GM19238 (cell line): Measurements from ENCODE around the gene AXL.
"Not testable (repeated sequence)": the region's sequence is repeated elsewhere in the genome, so short reads cannot be mapped to it uniquely, and the experiment has no call there.

ENCODE experiments used
- DNase-seq: peaks from one replicate; pipeline ENCODE4 v3.0.0; 2011; ENCODE audit warnings: low spot score; ENCODE audit not compliant: insufficient read length

The AXL gene

DNA sequence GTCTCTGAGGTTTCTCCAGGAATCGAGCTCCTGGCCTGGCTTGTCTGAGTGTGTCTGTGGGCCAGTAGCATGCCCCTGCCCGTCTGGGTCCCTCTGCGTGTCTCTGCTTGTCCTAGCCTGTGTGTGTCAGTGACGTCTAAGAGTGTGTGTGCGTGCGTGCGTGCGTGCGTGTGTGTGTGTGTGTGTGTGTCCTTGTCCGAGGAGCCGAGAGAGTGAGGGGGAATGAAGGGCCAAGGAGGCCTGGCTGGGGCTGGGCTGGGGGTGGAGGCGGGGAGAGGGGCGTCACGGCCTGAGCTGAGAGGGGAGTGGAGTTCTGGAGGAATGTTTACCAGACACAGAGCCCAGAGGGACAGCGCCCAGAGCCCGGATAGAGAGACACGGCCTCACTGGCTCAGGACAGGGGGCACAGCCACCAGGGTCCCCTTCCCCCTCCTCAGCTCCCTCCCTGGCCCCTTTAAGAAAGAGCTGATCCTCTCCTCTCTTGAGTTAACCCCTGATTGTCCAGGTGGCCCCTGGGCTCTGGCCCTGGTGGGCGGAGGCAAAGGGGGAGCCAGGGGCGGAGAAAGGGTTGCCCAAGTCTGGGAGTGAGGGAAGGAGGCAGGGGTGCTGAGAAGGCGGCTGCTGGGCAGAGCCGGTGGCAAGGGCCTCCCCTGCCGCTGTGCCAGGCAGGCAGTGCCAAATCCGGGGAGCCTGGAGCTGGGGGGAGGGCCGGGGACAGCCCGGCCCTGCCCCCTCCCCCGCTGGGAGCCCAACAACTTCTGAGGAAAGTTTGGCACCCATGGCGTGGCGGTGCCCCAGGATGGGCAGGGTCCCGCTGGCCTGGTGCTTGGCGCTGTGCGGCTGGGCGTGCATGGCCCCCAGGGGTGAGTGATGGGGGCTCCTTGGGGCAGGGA, at the start of gene AXL:
Gene AXL, plus strand, starts transcription at position 609 of the 893 bp plus-strand sequence. Its CDS starts 170 bp downstream, at position 779.
- no peak for DNase-seq

DNA sequence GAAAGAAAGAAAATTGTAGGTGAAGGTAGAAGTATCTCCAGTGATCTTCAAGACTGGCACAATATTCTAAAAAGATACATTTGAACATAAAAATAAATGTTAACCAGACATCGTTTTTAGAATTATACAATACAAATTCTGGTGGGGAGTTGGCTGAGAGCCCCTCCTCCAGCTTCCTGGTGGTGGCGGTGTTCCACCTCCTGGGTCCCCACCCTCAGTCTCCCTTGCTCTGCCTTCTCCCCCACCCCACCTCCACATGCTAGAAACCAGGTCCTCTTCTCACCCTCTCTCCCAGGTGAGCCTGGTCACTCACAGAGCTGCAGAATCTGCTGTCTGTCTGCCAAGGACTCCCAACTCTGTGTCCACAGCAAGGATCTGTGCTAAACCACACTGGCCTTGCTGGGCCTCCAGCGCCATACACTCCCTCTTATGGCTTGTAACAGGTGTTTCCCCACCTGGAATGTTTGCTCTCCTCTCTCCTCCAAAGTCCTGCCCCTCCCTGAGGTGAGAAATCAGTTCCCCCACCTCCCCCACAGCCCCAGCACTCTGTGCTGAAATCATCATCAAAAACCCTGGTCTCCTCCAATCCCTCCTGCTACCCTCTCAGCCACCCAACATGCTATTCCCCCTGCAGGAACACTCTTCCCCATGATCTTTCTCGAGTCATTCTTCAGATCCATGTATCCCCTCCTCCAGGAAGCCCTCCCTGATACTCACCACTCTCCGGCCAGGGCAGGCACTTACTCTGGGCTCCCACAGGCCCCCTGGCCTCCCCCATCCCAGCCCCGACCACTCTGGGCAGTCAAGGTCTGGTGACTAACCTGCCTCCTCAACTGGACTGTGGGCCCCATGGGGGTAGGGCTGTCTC, 46.5 kb upstream of the AXL start:
- DNase-seq = no peak

DNA sequence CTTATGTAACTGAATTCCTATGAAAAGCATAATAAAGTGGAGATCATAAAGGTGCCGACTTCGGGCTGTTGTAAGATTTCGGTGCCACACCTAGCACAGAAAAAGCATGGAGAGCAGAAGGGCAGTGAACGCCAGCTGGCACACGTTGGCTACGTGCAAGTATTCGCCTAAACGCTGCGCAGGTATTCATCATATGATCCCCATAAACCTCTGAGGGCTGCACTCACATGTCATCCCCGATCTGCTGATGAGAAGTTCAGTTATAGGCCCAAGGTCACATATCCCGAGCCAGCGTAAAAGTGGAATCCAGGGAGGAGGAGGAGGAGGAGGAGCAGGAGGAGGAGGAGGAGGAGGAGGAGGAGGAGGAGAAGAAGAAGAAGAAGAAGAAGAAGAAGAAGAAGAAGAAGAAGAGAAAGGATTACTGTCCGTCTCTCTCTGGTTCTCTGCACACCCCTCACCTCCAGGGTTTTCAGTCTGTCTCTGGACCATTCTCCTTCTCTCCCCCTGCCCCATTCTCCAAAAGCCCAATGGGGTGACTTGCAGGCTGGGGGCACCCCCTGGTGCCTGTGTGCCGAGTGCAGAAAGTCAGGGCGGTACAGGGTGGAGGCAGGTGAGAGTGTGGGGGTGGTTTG, 44.6 kb upstream of the AXL start:
- no peak for DNase-seq

DNA sequence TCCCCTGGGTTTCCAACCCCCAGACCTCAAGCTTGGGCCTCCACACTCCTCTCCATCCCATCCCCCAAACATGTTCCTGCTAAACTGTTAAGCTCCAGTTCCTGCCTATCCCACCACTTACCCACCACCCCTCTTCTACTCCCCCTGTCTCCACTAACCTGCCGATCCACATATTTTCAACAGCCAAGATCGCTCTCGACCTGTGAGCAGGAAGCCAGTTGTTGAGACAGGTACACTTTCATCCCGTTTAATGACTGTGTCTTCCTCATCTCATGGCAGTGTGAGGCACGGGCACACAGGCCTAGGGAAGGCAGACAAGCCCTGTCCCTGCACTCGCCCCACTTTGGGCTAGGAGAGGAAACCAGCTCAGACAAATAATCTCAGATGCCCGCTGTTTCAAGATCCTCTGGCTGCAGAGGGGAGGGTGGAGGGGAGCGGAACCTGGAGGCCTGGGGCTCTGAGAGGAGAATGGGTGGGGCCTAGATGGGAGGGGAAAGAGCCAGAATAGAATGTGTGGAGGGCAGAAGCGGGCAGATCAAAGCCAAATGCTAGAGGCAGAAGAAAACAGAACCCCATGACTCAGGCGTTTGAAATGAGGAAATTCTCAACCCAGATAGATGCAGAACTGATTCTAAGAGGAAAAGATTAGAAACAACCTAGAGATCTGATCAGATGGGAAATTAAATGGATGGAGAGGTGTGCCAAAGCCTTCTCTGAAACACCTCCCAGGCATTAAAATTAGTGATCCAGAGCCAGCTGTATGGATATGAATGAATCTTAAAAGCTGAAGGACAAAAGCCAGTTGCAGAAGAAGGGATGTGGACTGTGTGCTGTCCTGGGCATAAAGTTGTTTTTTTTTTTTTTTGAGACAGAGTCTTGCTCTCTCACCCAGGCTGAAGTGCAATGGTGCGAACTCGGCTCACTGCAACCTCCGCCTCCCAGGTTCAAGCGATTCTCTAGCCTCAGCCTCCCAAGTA, 42.9 kb upstream of the AXL start:
- DNase-seq = no peak

DNA sequence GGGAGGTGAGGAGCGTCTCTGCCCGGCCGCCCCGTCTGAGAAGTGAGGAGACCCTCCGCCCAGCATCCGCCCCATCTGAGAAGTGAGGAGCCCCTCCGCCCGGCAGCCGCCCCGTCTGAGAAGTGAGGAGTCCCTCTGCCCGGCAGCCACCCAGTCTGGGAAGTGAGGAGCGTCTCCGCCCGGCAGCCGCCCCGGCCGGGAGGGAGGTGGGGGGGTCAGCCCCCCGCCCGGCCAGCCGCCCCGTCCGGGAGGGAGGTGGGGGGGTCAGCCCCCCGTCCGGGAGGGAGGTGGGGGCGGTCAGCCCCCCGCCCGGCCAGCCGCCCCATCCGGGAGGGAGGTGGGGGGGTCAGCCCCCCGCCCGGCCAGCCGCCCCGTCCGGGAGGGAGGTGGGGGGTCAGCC, 38.9 kb upstream of the AXL start:
- DNase-seq = not testable (repeated sequence)

DNA sequence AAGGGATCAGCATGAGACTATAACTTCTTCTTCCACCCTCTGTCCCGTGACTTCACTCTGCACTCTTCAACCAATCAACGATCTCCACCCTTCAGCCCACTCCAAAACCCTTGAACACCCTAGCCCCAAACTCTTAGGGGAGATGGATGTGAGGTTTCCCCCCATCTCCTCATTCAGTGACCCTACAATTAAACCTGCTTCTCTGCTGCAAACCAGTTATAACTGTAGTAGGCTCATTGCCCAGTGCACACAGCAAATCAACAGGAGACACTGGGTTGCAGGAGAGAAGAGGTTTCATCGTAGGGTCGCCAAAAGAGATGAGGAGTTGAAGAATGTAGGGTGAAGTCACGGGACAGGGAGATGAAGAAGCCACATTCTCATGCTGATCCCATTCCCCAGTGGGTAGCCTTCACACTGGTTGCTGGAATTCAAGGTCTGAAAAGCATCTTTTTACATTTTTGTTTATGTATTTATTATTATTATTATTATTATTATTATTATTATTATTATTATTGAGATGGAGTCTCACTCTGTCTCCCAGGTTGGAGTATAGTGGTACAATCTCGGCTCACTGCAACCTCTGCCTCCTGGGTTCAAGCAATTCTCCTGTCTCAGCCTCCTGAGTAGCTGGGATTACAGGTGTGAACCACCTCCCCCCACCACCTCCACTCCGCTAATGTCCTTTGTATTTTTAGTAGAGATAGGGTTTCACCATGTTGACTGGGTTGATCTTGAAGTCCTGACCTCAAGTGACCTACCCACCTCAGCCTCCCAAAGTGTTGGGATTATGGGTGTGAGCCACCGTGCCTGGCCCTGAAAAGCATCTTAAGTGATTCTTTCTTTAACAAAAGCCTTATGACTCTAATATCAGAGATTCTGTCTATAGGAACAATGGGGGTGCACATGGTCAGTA, 31.8 kb upstream of the AXL start:
- no peak for DNase-seq

DNA sequence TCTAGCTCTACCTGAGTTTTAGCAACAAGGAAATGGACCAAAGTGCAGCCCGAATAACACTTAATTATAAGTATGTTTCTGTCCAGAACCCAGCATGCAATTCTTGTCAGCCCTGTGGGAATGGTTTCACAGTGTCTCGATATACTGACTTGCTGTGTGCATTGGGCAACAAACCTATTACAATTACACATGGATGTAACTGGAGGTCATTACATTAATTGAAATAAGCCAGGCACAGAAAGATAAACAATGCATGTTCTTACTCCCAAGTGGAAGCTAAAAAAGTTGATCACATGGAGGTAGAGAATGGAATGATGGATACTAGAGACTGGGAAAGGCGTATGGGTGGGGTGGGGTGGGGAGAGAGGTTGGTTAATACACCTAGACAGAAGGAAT, 31.1 kb upstream of the AXL start:
- no peak for DNase-seq

DNA sequence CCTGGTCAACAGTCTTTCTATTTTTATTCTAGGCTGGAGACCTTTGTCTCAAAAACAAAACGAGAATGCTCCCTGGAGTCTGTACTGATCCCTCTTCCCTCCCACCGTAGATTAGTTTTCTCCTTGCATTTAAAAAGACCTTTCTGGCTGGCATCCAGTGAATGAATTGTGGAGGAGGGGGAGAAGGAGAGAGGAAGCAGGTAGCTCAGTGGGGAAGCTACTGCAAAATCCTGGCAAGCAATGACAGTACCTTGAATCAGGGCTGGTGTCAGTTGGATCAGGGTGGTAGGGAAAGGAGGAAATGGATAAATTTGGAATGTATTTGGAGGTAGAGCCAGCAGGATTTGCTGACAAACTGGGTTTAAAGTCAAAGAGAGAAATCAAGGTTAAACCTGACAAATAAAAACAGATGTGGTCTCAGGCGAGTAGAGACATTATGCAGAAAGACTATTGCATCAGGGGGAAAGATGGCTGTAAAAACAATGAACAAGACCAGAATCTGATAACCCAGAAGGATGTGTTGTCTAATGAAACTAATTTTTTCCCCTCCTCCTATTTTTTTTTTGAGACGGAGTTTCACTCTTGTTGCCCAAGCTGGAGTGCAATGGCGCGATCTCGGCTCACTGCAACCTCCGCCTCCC, 29.5 kb upstream of the AXL start:
- DNase-seq = no peak

DNA sequence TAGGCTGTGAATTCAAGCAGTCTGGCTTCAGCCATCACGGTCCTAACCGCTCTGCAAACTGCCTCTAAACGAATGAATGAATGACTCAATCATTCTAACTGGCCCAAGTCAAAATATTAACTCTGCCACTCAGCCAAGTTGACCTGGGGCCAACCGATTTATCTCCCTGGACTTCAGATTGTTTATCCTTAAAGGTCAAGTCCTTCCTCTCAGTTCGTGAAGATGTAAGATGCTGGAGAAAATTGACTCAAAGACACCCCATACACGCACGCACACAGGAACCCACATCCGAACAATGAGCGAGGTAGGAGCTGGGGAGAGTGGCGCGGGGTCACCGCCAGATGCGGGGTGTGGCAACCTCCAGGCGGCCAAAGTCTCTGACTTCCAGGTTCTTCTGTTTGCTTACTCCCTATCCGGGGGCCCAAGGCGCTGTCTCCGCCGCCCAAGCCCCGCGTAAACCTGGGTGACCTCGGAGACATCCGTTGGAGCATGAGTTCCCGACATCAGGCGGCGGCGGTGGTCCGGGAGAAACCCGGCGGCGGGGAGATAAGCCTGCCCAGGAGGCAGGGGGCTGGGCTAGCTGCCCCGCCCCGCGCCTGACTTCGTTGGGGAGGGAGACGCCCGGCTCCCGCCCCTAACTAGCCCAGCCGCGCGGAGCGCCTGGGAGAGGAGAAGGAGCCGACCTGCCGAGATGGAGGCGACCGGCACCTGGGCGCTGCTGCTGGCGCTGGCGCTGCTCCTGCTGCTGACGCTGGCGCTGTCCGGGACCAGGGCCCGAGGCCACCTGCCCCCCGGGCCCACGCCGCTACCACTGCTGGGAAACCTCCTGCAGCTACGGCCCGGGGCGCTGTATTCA, 26.2 kb upstream of the AXL start, which contains the start of gene CYP2S1:
Gene CYP2S1, plus strand, starts transcription at position 646 of the 856 bp plus-strand sequence. Its CDS starts 46 bp downstream, at position 692.
- no peak for DNase-seq

DNA sequence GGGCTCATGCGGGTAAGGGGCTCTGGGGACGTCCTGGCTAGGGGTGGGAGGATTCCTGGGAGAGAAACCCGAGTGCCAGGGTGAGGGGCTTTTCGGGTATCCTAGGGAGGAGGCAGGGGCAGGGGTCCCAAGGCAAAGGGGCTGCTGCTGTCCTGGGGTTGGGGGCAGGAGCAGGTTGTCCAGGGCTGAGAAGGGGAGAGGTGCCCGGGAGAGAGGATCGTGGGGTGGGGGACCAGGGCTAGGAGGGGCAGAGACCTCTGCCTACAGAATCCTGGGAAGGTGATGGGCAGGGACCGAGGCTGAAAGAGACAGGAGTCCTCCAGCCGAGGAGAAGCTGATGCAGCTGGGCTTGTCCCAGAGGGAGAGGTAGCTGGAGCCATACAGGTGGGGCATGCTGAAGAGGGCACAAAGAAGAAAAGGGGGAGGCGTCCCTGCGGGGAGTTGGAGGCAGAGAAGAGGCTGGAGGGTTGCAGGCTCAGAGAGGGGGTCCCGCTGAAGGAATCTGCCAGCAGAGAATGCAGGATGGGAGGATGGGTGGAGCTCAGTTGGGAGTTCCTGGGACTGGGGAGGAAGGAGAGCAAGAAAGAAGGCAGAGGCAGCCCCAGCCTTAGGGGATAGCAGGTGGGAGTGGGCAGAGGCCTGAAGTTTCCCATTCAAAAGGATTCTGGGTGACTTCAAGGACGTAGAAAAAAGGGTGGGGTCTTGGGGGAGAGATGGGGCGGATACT, 25.4 kb upstream of the AXL start:
- no peak for DNase-seq

DNA sequence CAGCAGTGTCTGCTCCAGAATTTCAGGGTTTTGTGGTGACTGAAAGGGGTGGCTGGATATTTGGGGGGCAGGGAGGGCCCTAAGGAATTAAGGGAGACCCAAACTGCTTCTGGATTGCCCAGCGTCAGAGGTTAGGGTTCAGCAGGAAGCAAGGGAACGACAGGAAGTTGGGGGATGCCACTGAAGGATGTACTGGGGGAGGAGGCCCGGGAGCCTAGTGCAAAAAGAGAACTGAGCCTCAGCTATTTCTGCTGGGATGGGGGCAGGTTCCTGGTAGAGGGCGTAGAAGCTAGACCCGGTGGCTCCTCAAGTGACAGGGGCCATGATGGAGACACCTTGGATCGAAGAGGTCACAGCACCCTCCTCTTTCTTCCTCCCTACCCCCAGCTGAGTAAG, 24.9 kb upstream of the AXL start:
- DNase-seq = no peak

DNA sequence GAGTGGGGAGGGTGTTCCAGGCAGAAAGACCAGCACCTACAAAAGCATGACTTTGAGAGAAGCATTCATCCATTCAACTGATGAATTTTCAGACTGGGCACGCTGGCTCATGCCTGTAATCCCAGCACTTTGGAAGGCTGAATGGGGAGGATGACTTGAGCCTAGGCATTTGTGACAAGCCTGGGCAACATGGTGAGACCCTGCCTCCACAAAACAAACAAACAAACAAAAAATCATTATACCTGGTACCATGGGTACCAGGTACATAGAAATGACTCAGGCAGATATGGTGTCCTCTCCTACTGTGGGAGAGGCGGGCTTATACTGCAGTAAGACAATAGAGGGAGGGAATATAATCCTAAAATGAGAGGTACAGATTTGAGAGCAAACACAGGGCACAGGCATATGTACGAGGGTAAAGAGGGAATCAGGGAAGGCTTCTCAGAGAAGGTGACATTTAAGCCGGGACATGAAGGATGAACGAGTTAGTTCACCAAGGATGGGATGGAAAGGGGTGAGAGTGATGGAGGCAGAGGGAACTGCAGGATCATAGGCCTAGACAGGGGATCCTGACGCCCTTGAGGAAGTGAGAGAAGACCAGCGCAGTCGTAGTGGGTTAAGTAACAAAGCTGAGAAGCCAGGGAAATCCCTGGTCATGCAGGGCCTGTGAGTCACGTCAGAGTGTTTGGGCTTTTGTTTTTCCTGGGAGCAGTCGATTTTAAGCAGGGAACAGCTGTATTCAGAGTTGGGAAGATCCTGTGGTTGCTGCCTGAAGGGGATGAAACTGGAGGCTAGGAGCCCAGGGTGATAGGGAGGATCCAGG, 23.1 kb upstream of the AXL start:
- DNase-seq = no peak

DNA sequence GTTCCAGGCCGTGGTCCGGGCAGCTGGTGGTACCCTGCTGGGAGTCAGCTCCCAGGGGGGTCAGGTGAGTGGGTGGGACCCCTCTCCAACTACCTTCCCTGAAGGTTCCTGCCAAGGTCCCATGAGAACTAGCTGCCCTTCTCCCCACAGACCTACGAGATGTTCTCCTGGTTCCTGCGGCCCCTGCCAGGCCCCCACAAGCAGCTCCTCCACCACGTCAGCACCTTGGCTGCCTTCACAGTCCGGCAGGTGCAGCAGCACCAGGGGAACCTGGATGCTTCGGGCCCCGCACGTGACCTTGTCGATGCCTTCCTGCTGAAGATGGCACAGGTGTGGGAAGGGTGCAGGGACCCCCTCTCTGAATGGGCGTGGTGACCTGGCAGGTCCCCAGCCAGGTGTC, 20.5 kb upstream of the AXL start:
- DNase-seq = no peak

DNA sequence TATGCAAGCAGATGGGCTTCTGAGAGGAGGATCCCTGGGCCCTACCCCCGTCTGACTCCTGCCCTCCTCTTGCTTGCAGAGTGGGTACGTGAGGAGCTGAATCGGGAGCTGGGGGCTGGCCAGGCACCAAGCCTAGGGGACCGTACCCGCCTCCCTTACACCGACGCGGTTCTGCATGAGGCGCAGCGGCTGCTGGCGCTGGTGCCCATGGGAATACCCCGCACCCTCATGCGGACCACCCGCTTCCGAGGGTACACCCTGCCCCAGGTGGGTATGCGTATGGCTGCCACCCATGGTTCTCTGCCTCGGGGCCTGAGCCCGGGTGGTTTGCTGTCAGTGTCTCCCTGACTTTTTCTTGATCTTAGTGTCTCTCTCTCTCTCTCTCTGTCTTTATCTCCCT, 15.7 kb upstream of the AXL start:
- no peak for DNase-seq

DNA sequence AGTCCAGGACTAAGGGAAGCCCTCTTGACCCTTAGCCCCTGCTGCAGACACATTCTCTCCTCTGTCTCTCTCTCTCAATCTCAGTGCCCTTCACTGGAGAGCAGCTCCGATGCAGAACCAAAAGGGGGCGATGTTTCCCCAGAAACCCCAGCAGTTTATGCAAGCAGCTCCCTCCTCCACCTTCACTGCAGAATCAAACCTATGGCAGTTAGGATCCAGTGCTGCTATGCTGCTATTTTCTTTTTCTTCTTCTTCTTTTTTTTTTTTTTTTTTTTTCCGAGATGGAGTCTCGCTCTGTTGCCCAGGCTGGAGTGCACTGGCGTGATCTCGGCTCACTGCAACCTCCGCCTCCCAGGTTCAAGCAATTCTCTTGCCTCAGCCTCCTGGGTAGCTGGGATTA, 14.7 kb upstream of the AXL start:
- peak; percentile 51 for DNase-seq

DNA sequence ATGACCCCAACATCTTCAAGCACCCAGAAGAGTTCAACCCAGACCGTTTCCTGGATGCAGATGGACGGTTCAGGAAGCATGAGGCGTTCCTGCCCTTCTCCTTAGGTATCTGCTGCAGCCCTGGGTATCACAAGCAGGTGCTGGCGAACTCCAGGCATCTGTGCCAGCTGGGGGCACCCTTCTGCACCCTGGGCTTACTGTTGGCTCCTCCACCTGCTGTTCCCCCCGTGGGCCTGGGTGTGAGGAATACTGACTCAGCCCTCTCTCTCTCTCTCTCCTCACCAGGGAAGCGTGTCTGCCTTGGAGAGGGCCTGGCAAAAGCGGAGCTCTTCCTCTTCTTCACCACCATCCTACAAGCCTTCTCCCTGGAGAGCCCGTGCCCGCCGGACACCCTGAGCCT, 13.0 kb upstream of the AXL start:
- DNase-seq = no peak

DNA sequence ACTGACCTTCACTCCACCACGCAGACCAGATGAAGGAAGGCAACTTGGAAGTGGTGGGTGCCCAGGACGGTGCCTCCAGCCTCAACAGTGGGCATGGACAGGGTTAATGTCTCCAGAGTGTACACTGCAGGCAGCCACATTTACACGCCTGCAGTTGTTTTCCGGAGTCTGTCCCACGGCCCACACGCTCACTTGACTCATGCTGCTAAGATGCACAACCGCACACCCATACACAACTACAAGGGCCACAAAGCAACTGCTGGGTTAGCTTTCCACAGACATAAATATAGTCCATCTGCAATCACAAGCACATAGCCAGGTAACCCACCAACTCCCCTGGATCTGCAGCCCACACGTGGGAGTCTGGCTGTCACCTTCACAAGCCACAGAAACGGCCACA, 12.6 kb upstream of the AXL start:
- DNase-seq = no peak
